Esophagus squamous epithelium (tissue), 5 donors: ENCODE results near the gene JUN. TPM values are rescaled to one million over a fixed set of nuclear protein-coding genes. Genes with fewer than 3 reads are reported as not detected.

Experiments used
- DNase-seq: peaks from one replicate; lab custom pipeline; 2025; lab: John Stamatoyannopoulos, UW
- H3K27ac ChIP-seq, 4 donors: fragments of 200-600 bp; sonication (generic); one replicate each; pipeline ENCODE4 v1.5.1; 2016 to 2019; ENCODE audit warnings: mild to moderate bottlenecking in 1 of 4
- H3K27me3 ChIP-seq, 4 donors: fragments of 200-600 bp; sonication (generic); 1 replicate in 3 of 4; 2 replicates in 1 of 4; pipeline versions ENCODE4 v1.5.1 to v1.6.0; 2017 to 2021; ENCODE audit warnings: antibody characterized with exemption in 1 of 4
- H3K36me3 ChIP-seq, 3 donors: fragments of 200-600 bp; sonication (generic); one replicate each; pipeline ENCODE4 v1.5.1; 2016 to 2019
- H3K4me1 ChIP-seq, 3 donors: fragments of 200-600 bp; sonication (generic); one replicate each; pipeline ENCODE4 v1.5.1; 2017 to 2019
- H3K4me3 ChIP-seq, 4 donors: fragments of 200-600 bp; sonication (generic); 1 replicate in 3 of 4; 2 replicates in 1 of 4; pipeline ENCODE4 v1.5.1; 2016 to 2019; ENCODE audit warnings: mild to moderate bottlenecking in 2 of 4, moderate library complexity in 1 of 4
- H3K9me3 ChIP-seq, 3 donors: fragments of 200-600 bp; sonication (generic); one replicate each; pipeline ENCODE4 v1.5.1; 2016 to 2019
- POLR2A ChIP-seq, 4 donors: fragments of 450-650 bp; IDR thresholded peaks; one replicate each; pipeline ENCODE4 v1.6.1; 2017; ENCODE audit warnings: antibody characterized with exemption in 4 of 4, mild to moderate bottlenecking in 4 of 4, moderate library complexity in 3 of 4
- WGBS, 2 donors: methylation state at CpG; one replicate each; pipeline ENCODE4 v1.1.5; 2018; 5-methylcytosine and 5-hydroxymethylcytosine counted together
- intact Hi-C: fragments of 100-400 bp; cut with DNase I; formaldehyde crosslinking; loops from one replicate; pipeline ENCODE4 v1.15.0; 2022
- total RNA-seq, 4 donors: library from RNA; depleted of rRNA; stranded (reverse); fragments of >200 nt; gene quantifications; one replicate each; pipeline ENCODE4 v1.1.0, GENCODE V29; 2016
- TF ChIP-seq, protein P1 (sequence below), 6 experiments: fragments of 450-650 bp in 4 of 6; fragments of 200-600 bp in 2 of 6; sonication (generic) in 2 of 6; IDR thresholded peaks; one replicate each; pipeline ENCODE4 v1.5.1; 2016 to 2019; ENCODE audit warnings: antibody characterized with exemption in 6 of 6, mild to moderate bottlenecking in 4 of 6, moderate library complexity in 4 of 6
- donor health status: DM: yes; HTN: yes; CAD: no.

The JUN gene
- total RNA-seq, 4 donors from 2014 or later: 48.5 to 128 (median 66.1) TPM

DNA sequence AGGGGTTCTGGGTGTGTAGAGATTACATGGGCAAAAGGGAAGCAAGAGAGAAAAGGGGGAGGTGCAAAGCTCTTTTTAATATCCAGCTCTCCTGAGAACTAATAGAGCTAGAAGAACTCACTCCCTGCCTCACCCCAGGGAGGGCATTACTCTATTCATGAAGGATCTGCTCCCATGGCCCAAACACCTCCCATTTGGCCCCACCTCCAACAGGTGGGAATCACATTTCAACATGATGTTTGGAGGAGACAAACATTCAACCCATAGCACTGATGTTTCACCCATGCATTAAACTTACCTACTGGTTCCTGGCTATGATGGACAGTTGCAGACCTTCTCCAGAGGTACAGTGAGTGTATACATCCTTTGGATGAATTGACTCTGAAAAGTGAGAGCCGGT, 7.3 kb upstream of the JUN start:
- TF ChIP-seq, protein P1, sequence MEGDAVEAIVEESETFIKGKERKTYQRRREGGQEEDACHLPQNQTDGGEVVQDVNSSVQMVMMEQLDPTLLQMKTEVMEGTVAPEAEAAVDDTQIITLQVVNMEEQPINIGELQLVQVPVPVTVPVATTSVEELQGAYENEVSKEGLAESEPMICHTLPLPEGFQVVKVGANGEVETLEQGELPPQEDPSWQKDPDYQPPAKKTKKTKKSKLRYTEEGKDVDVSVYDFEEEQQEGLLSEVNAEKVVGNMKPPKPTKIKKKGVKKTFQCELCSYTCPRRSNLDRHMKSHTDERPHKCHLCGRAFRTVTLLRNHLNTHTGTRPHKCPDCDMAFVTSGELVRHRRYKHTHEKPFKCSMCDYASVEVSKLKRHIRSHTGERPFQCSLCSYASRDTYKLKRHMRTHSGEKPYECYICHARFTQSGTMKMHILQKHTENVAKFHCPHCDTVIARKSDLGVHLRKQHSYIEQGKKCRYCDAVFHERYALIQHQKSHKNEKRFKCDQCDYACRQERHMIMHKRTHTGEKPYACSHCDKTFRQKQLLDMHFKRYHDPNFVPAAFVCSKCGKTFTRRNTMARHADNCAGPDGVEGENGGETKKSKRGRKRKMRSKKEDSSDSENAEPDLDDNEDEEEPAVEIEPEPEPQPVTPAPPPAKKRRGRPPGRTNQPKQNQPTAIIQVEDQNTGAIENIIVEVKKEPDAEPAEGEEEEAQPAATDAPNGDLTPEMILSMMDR (IDR thresholded peaks at IDR 0.05): no peak
- TF ChIP-seq POLR2A (IDR thresholded peaks at IDR 0.05): no peak
- Histone ChIP-seq H3K9me3 (no peaks in the 10 kb centered on the region), H3K27ac (peak overlapping the region in 1 of 4 donors; percentile 43), H3K4me3 (no peak overlapping the region), H3K36me3 (peaks cover 0 to 5% (median 0%) of the 10 kb centered on the region in 3 donors), H3K4me1 (peaks cover 0 to 18% (median 0%) of the 10 kb centered on the region in 3 donors), H3K27me3 (no peaks in the 10 kb centered on the region)
- DNase-seq: no peak
- intact Hi-C loops: no loop called here
- 83 to 93% methylated on average over 1 of the region's 1 CpG for WGBS, 2 donors

DNA sequence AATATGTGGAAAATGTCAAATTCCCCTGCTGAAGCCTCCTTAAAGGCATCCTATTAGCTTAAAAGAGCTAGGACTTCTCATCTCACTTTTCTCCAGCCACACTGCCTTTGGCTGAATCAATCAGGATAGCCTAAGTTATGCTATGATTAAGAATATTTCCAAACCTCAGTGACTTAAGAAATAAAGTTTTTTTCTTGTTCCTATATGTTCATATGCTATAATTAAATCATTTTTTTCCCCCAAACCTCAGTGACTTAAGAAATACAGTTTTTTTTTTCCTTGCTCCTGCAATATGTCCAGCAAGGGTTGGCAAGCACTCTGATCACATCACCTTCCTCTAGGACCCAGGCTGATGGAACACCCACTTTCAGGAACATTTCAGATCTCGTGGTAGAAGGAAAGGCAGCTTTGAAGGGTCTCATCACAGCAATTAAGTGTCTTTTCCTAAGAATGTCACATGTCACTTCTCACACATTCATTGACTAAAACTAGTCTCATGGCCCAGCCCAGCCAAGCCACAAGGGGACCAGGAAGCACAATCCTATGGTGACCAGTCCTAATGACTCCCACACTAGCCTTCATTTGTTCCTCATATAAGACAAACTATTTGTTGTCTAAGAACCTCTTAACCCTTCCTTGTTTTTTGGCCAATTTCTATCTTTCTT, 6.3 kb upstream of the JUN start:
- intact Hi-C loops: loop anchor here (10.0 kb wide), 4 partner anchors 105 to 915 kb away; partner anchors contain the start of gene FGGY
- WGBS, 2 donors: 87 to 88% methylated on average over 1 of the region's 1 CpG
- H3K4me1 ChIP-seq: peaks cover 4 to 27% (median 7%) of the 10 kb centered on the region in 3 donors
- no peak for DNase-seq
- no peaks in the 10 kb centered on the region for H3K9me3 ChIP-seq
- peak overlapping the region in 1 of 4 donors; percentile 43 for H3K27ac ChIP-seq
- no peaks in the 10 kb centered on the region for H3K27me3 ChIP-seq
- no peak for TF ChIP-seq POLR2A (IDR thresholded peaks at IDR 0.05)
- TF ChIP-seq, protein P1 (IDR thresholded peaks at IDR 0.05): no peak
- peaks cover 0 to 5% (median 0%) of the 10 kb centered on the region in 3 donors for H3K36me3 ChIP-seq
- H3K4me3 ChIP-seq: no peak overlapping the region

DNA sequence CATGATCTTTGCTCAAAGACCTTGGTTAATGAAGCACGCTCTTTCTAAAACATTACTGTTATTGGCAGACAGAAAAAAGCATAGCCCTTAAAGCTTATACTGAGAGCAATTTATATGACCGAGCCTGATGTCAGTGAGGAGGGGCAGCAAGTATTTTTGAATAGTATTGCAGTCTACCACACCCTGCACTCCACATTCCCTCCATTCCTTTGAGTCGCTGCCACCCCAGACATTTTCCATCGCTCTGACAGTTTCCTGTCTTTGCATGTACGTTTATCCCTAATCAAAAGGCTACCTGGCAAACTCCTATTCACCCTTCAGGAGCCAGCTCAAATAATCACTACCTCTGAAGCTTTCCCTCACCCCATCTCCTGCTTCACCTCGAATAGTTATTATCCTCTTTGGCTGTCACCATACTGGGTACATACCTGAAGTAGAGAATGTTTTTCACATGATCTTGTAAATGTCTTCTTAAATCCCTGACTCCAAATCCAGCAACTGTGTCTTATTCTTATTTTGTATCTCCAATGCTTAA, 5.5 kb upstream of the JUN start:
- H3K36me3 ChIP-seq: peaks cover 0 to 5% (median 0%) of the 10 kb centered on the region in 3 donors
- no peak for DNase-seq
- H3K9me3 ChIP-seq: no peaks in the 10 kb centered on the region
- TF ChIP-seq POLR2A (IDR thresholded peaks at IDR 0.05): no peak
- TF ChIP-seq, protein P1 (IDR thresholded peaks at IDR 0.05): no peak
- intact Hi-C loops: loop anchor here (10.0 kb wide), 4 partner anchors 105 to 915 kb away; partner anchors contain the start of gene FGGY
- no peaks in the 10 kb centered on the region for H3K27me3 ChIP-seq
- peaks cover 4 to 28% (median 7%) of the 10 kb centered on the region in 3 donors for H3K4me1 ChIP-seq
- H3K4me3 ChIP-seq: no peak overlapping the region
- no peak overlapping the region for H3K27ac ChIP-seq
- WGBS, 2 donors: 55 to 64% methylated on average over 6 of the region's 6 CpGs

DNA sequence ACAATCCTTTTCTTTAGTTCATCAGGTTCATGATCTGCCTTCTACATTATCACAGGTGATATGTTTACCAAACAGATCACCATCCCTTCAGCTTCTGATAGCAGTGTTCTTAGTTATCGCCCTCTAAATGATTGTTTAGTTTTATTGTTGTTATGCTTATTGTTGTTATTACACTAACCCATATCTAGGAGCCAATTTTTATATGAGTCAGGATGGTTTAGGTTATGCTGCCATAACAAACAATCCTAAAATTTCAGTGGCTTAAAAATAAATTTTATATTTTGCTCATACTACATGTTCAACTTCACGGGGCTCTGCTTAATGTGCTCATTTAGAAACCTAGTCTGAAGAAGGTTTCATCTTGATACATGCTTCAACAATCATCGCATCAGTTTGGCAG, 4.4 kb upstream of the JUN start:
- Histone ChIP-seq H3K27ac (no peak overlapping the region), H3K9me3 (no peaks in the 10 kb centered on the region), H3K4me3 (no peak overlapping the region), H3K36me3 (peaks cover 0 to 5% (median 0%) of the 10 kb centered on the region in 3 donors), H3K27me3 (no peaks in the 10 kb centered on the region), H3K4me1 (peaks cover 4 to 28% (median 7%) of the 10 kb centered on the region in 3 donors)
- TF ChIP-seq, protein P1 (IDR thresholded peaks at IDR 0.05): no peak
- TF ChIP-seq POLR2A (IDR thresholded peaks at IDR 0.05): no peak
- no peak for DNase-seq
- intact Hi-C loops: loop anchor here (10.0 kb wide), 4 partner anchors 107 to 917 kb away; partner anchors contain the start of gene FGGY
- 87 to 89% methylated on average over 3 of the region's 3 CpGs for WGBS, 2 donors

DNA sequence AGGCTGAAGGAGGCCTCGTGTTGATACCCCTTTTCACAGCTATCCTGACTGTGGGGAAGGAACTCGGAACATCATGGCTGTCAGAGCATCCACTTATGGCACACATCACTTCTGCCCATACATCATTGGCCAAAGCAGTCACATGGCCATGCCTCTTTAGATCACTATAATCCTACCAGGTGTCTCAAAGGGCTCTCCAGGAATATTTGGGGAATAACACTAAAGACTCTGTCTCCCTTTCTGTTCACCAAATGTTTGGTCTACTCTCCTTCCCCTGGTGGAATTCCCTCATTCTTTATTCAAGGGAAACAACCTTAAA, 3.0 kb upstream of the JUN start:
- peak overlapping the region in 3 of 4 donors; percentile 50 to 99 (median 96) for H3K27ac ChIP-seq
- peaks cover 0 to 11% (median 0%) of the 10 kb centered on the region in 3 donors for H3K36me3 ChIP-seq
- no peaks in the 10 kb centered on the region for H3K27me3 ChIP-seq
- 75% methylated on average over 1 of the region's 2 CpGs; no CpG with 5 or more reads in 1 of the 2 donors for WGBS, 2 donors
- H3K4me3 ChIP-seq: no peak overlapping the region
- no peaks in the 10 kb centered on the region for H3K9me3 ChIP-seq
- DNase-seq: no peak
- H3K4me1 ChIP-seq: peaks cover 4 to 28% (median 7%) of the 10 kb centered on the region in 3 donors
- no peak for TF ChIP-seq POLR2A (IDR thresholded peaks at IDR 0.05)
- TF ChIP-seq, protein P1 (IDR thresholded peaks at IDR 0.05): no peak
- intact Hi-C loops: loop anchor here (10.0 kb wide), 4 partner anchors 108 to 918 kb away; partner anchors contain the start of gene FGGY
